OCI-LY1 (cell line): ENCODE results near the gene ATXN7L1.

ENCODE experiments used
- H2AFZ ChIP-seq: fragments of 200-600 bp; sonication (generic), shearing (Covaris generic); 2 replicates; pipeline ENCODE4 v1.6.0; 2014; ENCODE audit warnings: antibody characterized with exemption, mild to moderate bottlenecking, low read length
- H3F3A ChIP-seq: fragments of 200-600 bp; sonication (generic), shearing (Covaris generic); 2 replicates; pipeline ENCODE4 v1.6.0; 2014; ENCODE audit warnings: mild to moderate bottlenecking, antibody characterized with exemption, low read length, moderate library complexity; ENCODE audit not compliant: insufficient read depth
- H3K27ac ChIP-seq: fragments of 200-600 bp; sonication (generic); 2 replicates; pipeline ENCODE4 v1.5.1; 2014; ENCODE audit warnings: low read length, mixed run types, mild to moderate bottlenecking, low read depth; ENCODE audit not compliant: poor library complexity, severe bottlenecking
- H3K27me3 ChIP-seq: fragments of 200-600 bp; sonication (generic); 2 replicates; pipeline ENCODE4 v1.6.0; 2014; ENCODE audit warnings: antibody characterized with exemption, mild to moderate bottlenecking, low read length, moderate library complexity; ENCODE audit not compliant: insufficient read depth
- H3K36me3 ChIP-seq: fragments of 200-600 bp; sonication (generic); 2 replicates; pipeline ENCODE4 v1.6.1; 2014; ENCODE audit warnings: mild to moderate bottlenecking, antibody characterized with exemption, low read length, moderate library complexity, mixed read lengths; ENCODE audit not compliant: insufficient read depth
- H3K4me1 ChIP-seq: fragments of 200-600 bp; sonication (generic); 2 replicates; pipeline ENCODE4 v1.5.1; 2014; ENCODE audit warnings: mild to moderate bottlenecking, low read length, moderate library complexity; ENCODE audit not compliant: insufficient read depth, severe bottlenecking
- H3K4me2 ChIP-seq: fragments of 200-600 bp; sonication (generic), shearing (Covaris generic); 2 replicates; pipeline ENCODE4 v1.6.1; 2014; ENCODE audit warnings: low read length
- H3K4me3 ChIP-seq: fragments of 200-600 bp; sonication (generic); 2 replicates; pipeline ENCODE4 v1.5.1; 2014; ENCODE audit warnings: low read length, low read depth, mild to moderate bottlenecking, mixed read lengths; ENCODE audit not compliant: poor library complexity, severe bottlenecking
- H3K79me2 ChIP-seq: fragments of 200-600 bp; shearing (Covaris generic); 2 replicates; pipeline ENCODE4 v1.6.1; 2016; ENCODE audit warnings: mixed run types, low read length, mixed read lengths; ENCODE audit not compliant: insufficient read depth
- H3K9ac ChIP-seq: fragments of 200-600 bp; sonication (generic), shearing (Covaris generic); 2 replicates; pipeline ENCODE4 v1.6.1; 2014; ENCODE audit warnings: mild to moderate bottlenecking, low read length, mixed read lengths
- H3K9me2 ChIP-seq: fragments of 200-600 bp; sonication (generic), shearing (Covaris generic); 2 replicates; pipeline ENCODE4 v1.6.1; 2014; ENCODE audit warnings: low read depth, mild to moderate bottlenecking, low read length, mixed read lengths
- H3K9me3 ChIP-seq: fragments of 200-600 bp; shearing (Covaris generic); 2 replicates; pipeline ENCODE4 v1.6.1; 2014; ENCODE audit warnings: low read length, mixed read lengths
- H4K20me1 ChIP-seq: fragments of 200-600 bp; sonication (generic), shearing (Covaris generic); 2 replicates; pipeline ENCODE4 v1.6.0; 2016; ENCODE audit warnings: mild to moderate bottlenecking, low read length; ENCODE audit not compliant: insufficient read depth
- CTCF ChIP-seq: fragments of 200-600 bp; sonication (generic), shearing (Covaris generic); IDR thresholded peaks from 2 replicates; pipeline ENCODE4 v1.5.1; 2017; ENCODE audit warnings: mild to moderate bottlenecking, antibody characterized with exemption, low read length, moderate library complexity, mixed read lengths
- EZH2 ChIP-seq: fragments of 200-600 bp; sonication (generic), shearing (Covaris generic); IDR thresholded peaks from 2 replicates; pipeline ENCODE4 v1.8.0; 2017; ENCODE audit warnings: borderline replicate concordance, mixed run types, mild to moderate bottlenecking, antibody characterized with exemption, low read length, moderate library complexity, mixed read lengths

Gene ATXN7L1

DNA sequence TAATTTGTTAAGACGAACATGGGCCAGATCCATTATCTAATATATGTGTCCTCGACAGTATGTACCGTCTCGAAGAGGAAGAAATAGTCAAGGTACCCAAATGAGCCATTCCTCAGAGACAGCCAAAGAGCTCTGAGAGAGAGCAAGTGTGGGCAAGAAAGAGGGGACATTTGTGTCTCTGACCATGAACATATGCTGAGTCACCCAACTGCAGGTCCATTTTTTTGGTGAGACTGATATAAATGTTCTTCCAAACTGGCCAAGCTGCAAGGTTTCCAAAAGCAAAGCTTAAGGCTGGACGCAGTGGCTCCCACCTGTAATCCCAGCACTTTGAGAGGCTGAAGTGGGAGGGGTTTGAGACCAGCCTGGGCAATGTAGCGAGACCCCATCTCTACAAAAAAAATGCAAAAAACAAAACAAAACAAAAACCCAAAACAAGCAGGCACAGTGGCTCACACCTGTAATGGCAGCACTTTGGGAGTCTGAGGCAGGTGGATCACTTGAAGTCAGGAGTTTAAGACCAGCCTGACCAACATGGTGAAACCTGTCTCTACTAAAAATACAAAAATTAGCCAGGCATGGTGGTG lies 26.0 kb upstream of the ATXN7L1 start:
- no peak overlapping the region for H3K27ac ChIP-seq
- H3K9ac ChIP-seq, result no peak overlapping the region
- no peaks in the 10 kb centered on the region for H3K9me3 ChIP-seq
- no peaks in the 10 kb centered on the region for H3K4me1 ChIP-seq
- H3K79me2 ChIP-seq, result no peaks in the 10 kb centered on the region
- no peaks in the 10 kb centered on the region for H4K20me1 ChIP-seq
- H3K27me3 ChIP-seq, result no peaks in the 10 kb centered on the region
- TF ChIP-seq EZH2 (no peak), CTCF (no peak)
- H3K4me2 ChIP-seq, result no peak overlapping the region
- no peaks in the 10 kb centered on the region for H3F3A ChIP-seq
- H3K9me2 ChIP-seq, result no peaks in the 10 kb centered on the region
- H3K36me3 ChIP-seq, result no peaks in the 10 kb centered on the region
- no peak overlapping the region for H3K4me3 ChIP-seq
- no peak overlapping the region for H2AFZ ChIP-seq

DNA sequence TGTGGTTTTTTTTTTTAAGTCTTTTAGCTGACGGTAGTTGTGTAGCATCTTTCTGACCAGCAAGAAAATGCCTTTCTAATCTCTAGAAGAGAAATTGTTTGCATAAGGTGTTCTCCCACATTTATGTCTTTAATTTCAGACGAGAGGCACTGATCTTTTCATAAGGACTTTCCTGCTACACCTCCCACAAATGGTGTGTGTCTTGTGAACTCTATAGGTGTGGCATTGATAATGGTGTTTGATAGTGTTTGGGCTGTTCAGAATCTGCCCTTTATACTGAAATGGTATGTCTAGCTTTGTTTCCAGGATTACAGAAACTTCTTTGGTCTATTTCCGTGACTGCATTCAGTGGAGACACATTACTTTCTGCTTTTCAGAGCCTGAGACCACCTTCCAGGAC lies 21.6 kb upstream of the ATXN7L1 start:
- no peaks in the 10 kb centered on the region for H3K4me1 ChIP-seq
- no peak overlapping the region for H3K4me2 ChIP-seq
- H4K20me1 ChIP-seq, result no peaks in the 10 kb centered on the region
- H3K4me3 ChIP-seq, result no peak overlapping the region
- TF ChIP-seq EZH2, result no peak
- TF ChIP-seq CTCF, result no peak
- no peaks in the 10 kb centered on the region for H3F3A ChIP-seq
- H3K9me3 ChIP-seq, result no peaks in the 10 kb centered on the region
- H2AFZ ChIP-seq, result no peak overlapping the region
- no peaks in the 10 kb centered on the region for H3K36me3 ChIP-seq
- no peaks in the 10 kb centered on the region for H3K9me2 ChIP-seq
- no peak overlapping the region for H3K27ac ChIP-seq
- no peaks in the 10 kb centered on the region for H3K79me2 ChIP-seq
- no peak overlapping the region for H3K9ac ChIP-seq
- H3K27me3 ChIP-seq, result no peaks in the 10 kb centered on the region

GRCh38 chr7:105896407-105896911 lies 20.1 kb upstream of the ATXN7L1 start:
- H3K9me3 ChIP-seq, result no peaks in the 10 kb centered on the region
- H3K36me3 ChIP-seq, result no peaks in the 10 kb centered on the region
- no peak overlapping the region for H3K4me3 ChIP-seq
- no peak overlapping the region for H2AFZ ChIP-seq
- no peaks in the 10 kb centered on the region for H3K79me2 ChIP-seq
- no peaks in the 10 kb centered on the region for H3K27me3 ChIP-seq
- TF ChIP-seq CTCF, result no peak
- no peak for TF ChIP-seq EZH2
- no peaks in the 10 kb centered on the region for H3F3A ChIP-seq
- H3K9ac ChIP-seq, result no peak overlapping the region
- no peaks in the 10 kb centered on the region for H4K20me1 ChIP-seq
- H3K4me1 ChIP-seq, result no peaks in the 10 kb centered on the region
- no peak overlapping the region for H3K27ac ChIP-seq
- no peaks in the 10 kb centered on the region for H3K9me2 ChIP-seq
- H3K4me2 ChIP-seq, result no peak overlapping the region
